Measurements from ENCODE around the gene TFDP3. TPM values are rescaled to one million over a fixed set of nuclear protein-coding genes. Genes with fewer than 3 reads are reported as not detected.

Gene TFDP3
- total RNA-seq, 1 donor from 2014 or later: not detected

GRCh38 chrX:133246921-133247320, 28.8 kb upstream of the TFDP3 start:
- no peaks in the 10 kb centered on the region for H4K20me1 ChIP-seq (ENCODE audit: low read depth)
- peaks cover 27% of the 10 kb centered on the region for H3K4me1 Mint-ChIP-seq
- DNase-seq (ENCODE audit: low spot score): no peak
- peaks cover 18% of the 10 kb centered on the region for H3K9me3 ChIP-seq (ENCODE audit: low read depth)
- H3K9ac ChIP-seq: no peak overlapping the region
- H3F3A ChIP-seq (ENCODE audit: low read depth): peaks cover 22% of the 10 kb centered on the region
- no peak overlapping the region for H2AFZ ChIP-seq (replicated peaks)
- peaks cover 15% of the 10 kb centered on the region for H3K4me1 ChIP-seq
- no peak overlapping the region for H3K4me3 Mint-ChIP-seq
- H3K27me3 ChIP-seq: no peaks in the 10 kb centered on the region
- peaks cover 8% of the 10 kb centered on the region for H3K27me3 Mint-ChIP-seq (ENCODE audit: insufficient read depth, low read depth)
- no peak overlapping the region for H3K4me3 ChIP-seq
- H3K4me2 ChIP-seq: no peak overlapping the region
- H3K36me3 Mint-ChIP-seq: peaks cover 2% of the 10 kb centered on the region
- H3K27ac ChIP-seq: no peak overlapping the region
- H3K36me3 ChIP-seq: no peaks in the 10 kb centered on the region
- no peaks in the 10 kb centered on the region for H3K79me2 ChIP-seq (ENCODE audit: low read depth)
- no peak overlapping the region for H3K27ac Mint-ChIP-seq
- TF ChIP-seq EZH2phosphoT487 (IDR thresholded peaks at IDR 0.05) (no peak), EZH2 (IDR thresholded peaks at IDR 0.05) (no peak)
- TF ChIP-seq, protein P1, sequence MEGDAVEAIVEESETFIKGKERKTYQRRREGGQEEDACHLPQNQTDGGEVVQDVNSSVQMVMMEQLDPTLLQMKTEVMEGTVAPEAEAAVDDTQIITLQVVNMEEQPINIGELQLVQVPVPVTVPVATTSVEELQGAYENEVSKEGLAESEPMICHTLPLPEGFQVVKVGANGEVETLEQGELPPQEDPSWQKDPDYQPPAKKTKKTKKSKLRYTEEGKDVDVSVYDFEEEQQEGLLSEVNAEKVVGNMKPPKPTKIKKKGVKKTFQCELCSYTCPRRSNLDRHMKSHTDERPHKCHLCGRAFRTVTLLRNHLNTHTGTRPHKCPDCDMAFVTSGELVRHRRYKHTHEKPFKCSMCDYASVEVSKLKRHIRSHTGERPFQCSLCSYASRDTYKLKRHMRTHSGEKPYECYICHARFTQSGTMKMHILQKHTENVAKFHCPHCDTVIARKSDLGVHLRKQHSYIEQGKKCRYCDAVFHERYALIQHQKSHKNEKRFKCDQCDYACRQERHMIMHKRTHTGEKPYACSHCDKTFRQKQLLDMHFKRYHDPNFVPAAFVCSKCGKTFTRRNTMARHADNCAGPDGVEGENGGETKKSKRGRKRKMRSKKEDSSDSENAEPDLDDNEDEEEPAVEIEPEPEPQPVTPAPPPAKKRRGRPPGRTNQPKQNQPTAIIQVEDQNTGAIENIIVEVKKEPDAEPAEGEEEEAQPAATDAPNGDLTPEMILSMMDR (IDR thresholded peaks at IDR 0.05): no peak
- peaks cover 29% of the 10 kb centered on the region for H3K9me3 Mint-ChIP-seq

DNA sequence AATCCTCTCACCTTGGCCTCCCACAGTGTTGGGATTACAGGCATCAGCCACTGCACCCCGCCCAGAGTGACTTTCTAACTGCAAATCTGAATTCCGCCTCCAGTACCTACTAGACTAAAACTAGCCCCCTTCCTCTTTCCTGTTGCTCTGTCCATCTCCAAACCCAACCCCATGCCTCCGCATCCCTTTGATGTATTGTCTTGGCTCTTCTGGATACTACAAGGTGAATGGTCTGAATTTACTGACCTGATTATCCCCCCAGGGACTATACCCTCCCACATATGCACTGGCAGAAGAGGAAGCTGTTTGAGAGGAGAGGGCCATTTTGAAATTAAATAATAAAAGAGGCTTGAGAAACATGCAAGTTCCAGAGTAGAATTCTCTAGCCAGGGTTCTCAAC, 17.7 kb upstream of the TFDP3 start:
- Histone ChIP-seq H3K4me1 (no peaks in the 10 kb centered on the region), H3K36me3 (no peaks in the 10 kb centered on the region), H2AFZ (replicated peaks) (no peak overlapping the region), H3K4me3 (no peak overlapping the region), H3K79me2 (ENCODE audit: low read depth) (no peaks in the 10 kb centered on the region), H3K9me3 (ENCODE audit: low read depth) (no peaks in the 10 kb centered on the region), H3K9ac (no peak overlapping the region), H4K20me1 (ENCODE audit: low read depth) (no peaks in the 10 kb centered on the region), H3F3A (ENCODE audit: low read depth) (no peaks in the 10 kb centered on the region), H3K27ac (no peak overlapping the region), H3K27me3 (no peaks in the 10 kb centered on the region), H3K4me2 (no peak overlapping the region)
- Mint-ChIP-seq H3K4me1 (peaks cover 3% of the 10 kb centered on the region), H3K4me3 (no peak overlapping the region), H3K27me3 (ENCODE audit: insufficient read depth, low read depth) (peaks cover 2% of the 10 kb centered on the region), H3K9me3 (no peaks in the 10 kb centered on the region), H3K36me3 (no peaks in the 10 kb centered on the region), H3K27ac (peak overlapping the region; percentile 38)
- DNase-seq (ENCODE audit: low spot score): no peak
- TF ChIP-seq EZH2phosphoT487 (IDR thresholded peaks at IDR 0.05): no peak
- TF ChIP-seq, protein P1 (IDR thresholded peaks at IDR 0.05): no peak
- no peak for TF ChIP-seq EZH2 (IDR thresholded peaks at IDR 0.05)

- Mint-ChIP-seq H3K27me3 (ENCODE audit: insufficient read depth, low read depth) (peaks cover 4% of the 10 kb centered on the region), H3K4me3 (no peak overlapping the region), H3K9me3 (no peaks in the 10 kb centered on the region), H3K4me1 (peaks cover 9% of the 10 kb centered on the region), H3K27ac (no peak overlapping the region), H3K36me3 (no peaks in the 10 kb centered on the region)
- H3K9ac ChIP-seq: no peak overlapping the region
- H2AFZ ChIP-seq (replicated peaks): no peak overlapping the region
- H4K20me1 ChIP-seq (ENCODE audit: low read depth): no peaks in the 10 kb centered on the region
- no peaks in the 10 kb centered on the region for H3F3A ChIP-seq (ENCODE audit: low read depth)
- no peak overlapping the region for H3K27ac ChIP-seq
- no peaks in the 10 kb centered on the region for H3K36me3 ChIP-seq
- no peaks in the 10 kb centered on the region for H3K4me1 ChIP-seq
- no peaks in the 10 kb centered on the region for H3K79me2 ChIP-seq (ENCODE audit: low read depth)
- H3K27me3 ChIP-seq: no peaks in the 10 kb centered on the region
- no peak overlapping the region for H3K4me3 ChIP-seq
- DNase-seq (ENCODE audit: low spot score): no peak
- H3K9me3 ChIP-seq (ENCODE audit: low read depth): no peaks in the 10 kb centered on the region
- TF ChIP-seq EZH2phosphoT487 (IDR thresholded peaks at IDR 0.05) (no peak), EZH2 (IDR thresholded peaks at IDR 0.05) (no peak)
- TF ChIP-seq, protein P1 (IDR thresholded peaks at IDR 0.05): no peak
- H3K4me2 ChIP-seq: no peak overlapping the region
Measured at GRCh38 chrX:133232331-133232730, 14.2 kb upstream of the TFDP3 start.
